ENCODE results near the gene RUNX1.

RUNX1 gene

GRCh38 chr21:34946385-34946840 is 102.7 kb downstream of the RUNX1 start:
- no peak for DNase-seq (ENCODE audit: low spot score)

- no peak for DNase-seq (ENCODE audit: low spot score)
These were observed 103.8 kb downstream of the RUNX1 start for GRCh38 chr21:34945288-34945687.

DNA sequence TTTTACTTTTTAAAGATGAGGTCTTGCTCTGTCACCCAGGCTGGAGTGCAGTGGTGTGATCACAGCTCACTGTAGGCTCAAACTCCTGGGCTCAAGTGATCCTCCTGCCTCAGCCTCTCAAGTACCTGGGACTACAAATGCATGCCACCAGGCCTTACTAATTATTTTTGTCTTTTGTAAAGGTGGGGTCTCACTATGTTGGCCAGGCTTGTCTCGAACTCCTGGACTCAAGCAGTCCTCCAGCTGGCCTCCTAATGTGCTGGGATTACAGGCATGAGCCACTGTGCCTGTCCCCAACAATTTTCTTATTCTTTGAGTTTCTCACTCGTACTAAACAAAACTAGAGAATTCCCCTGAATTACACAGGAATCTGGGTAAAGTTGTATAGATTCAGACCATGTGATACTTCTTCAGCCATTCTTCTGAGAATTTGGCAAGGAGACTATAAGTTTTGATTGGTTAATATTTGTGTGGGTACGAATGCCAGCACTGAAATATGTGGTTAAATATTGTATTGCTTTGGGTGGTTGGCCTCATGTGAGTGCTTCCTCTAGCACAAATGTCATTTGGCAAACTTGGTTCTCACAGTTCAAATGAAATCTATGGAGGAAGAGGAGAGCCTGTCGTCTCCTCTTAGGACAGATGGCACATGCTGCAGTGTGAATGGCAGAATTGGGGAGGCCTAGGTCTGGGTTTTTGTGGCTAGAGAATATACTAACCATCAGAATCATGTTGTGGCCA is 104.9 kb downstream of the RUNX1 start:
- DNase-seq (ENCODE audit: low spot score) = no peak

GRCh38 chr21:34942911-34943310 is 106.2 kb downstream of the RUNX1 start:
- no peak for DNase-seq (ENCODE audit: low spot score)

DNA sequence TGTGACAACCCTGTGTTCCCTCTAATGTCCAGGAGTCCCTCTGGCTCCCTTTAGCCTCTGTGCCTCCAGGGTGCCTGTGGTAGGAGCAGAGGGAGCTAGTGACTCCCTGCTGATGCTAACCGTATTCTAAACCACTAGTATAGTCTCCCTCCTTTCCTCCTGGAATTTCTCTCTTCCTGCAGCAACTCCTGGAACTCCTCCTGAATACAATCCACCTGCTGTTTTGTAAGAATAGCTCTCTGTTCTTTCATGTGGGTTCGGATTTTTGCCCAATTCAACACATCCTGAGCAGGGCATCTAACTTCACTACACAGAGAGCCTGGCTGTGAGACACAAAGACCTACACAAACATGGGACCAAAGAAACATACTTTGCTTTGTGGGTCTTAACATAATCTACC is 107.9 kb downstream of the RUNX1 start:
- no peak for DNase-seq (ENCODE audit: low spot score)

DNA sequence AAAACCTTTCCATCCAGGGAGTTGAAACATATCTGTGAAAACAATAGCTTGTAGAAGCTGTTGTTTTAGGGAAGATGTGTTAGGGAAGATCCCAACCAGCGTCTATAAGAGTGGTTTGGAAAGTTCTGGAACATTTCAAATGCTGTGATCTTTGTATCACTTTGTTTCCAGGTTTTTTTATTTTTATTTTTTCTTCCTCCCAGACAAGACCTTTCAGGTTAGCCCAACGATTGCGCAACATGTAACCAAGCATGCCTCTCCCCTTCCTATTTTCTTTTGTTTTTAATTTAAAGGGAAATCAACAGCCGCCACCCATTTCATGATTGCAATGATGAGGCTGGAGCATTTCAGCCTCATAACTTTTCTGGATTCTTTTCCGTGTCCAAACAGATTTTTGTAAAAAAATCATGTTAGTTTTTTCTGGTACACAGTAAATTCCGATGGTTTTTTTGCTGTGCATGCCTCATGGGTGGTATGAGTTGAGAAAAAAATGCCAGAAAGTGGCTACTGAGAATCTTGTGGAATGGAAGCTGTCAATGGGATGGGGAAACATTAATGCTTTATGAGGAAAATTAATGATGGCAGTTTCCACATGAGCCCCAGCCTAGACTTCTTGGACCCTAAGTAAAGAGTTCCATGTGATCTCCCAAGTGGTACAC is 109.3 kb downstream of the RUNX1 start:
- DNase-seq (ENCODE audit: low spot score) = no peak

DNA sequence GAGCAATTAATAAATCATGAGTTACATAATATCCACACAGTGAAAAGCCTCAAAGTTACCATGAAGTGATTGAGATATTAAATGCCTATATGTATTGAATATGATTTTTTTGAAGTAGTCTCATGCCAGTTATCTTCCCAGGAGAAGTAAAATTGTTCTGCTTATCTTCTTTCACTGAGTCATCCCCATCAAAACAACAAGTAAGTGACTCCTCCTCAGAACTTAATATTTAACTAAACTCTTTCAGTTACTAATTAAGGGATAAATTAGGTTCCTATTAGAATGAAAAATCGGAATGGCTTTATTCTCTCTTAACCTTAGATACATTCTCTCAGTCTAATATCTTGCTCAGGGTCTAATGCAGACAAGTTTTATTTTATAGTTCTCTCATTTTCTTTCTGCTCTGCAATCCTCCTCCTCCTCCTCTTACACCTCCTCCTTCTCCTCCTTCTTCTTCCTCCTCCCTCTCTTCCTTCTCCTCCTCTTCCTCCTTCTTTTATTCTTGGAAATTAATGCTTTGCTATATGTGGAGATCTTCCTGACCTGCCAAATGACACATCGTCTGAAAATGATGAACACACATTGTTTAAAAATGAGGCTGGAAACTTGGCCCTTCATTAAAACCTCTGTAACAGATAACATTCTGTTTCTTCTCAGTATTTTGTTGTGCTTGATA is 110.9 kb downstream of the RUNX1 start:
- no peak for DNase-seq (ENCODE audit: low spot score)

DNA sequence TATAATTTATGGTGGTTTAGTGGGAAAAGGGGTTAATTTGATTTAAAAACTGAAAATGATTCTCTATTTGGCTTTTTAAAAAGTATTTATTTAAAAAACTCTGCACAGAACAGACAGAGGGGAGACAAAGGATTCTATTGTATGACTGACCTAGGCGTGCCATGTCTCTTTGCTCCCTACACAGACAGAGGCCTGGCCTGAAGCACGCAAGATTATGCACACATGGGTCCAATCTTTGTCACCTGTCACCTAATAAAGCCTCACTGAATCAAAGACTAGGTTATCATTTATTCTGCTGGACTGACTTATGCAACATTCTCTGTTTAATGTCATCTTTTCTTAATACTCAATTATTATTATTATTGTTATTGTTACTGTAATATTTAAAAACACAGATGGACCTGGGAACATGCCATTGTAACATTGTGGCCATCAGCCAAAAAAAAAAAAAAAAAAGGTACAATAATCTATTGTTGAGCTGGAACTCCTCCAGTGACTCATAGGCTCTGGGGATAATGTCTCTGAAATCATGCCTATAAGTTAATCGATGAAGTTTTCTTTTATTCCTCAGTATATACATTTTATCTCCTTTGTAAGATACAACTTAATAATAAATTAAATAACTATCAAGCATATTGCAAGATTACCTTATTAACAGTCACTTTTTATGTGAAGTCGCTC is 112.1 kb downstream of the RUNX1 start:
- DNase-seq (ENCODE audit: low spot score) = peak; percentile 16

GRCh38 chr21:34936371-34936789 is 112.7 kb downstream of the RUNX1 start:
- DNase-seq (ENCODE audit: low spot score) = no peak

DNA sequence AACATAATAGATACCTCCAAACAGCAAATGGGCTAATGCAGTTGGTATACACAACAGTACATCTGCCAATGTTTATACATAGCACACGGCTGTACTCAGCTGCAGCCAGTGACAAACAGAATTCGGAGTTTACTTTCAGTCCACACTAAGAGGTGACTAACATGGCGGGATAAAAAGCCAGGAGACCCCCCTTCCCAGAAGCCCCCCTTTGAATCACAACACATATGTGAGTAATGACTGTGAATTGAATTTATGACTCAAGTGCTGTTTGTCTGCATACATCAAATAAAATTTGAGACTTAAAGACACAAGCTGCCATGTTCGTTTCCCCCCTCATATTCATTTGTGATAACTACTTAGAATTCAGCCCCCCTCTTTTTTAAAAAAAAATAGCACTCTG is 113.2 kb downstream of the RUNX1 start:
- DNase-seq (ENCODE audit: low spot score) = no peak

DNA sequence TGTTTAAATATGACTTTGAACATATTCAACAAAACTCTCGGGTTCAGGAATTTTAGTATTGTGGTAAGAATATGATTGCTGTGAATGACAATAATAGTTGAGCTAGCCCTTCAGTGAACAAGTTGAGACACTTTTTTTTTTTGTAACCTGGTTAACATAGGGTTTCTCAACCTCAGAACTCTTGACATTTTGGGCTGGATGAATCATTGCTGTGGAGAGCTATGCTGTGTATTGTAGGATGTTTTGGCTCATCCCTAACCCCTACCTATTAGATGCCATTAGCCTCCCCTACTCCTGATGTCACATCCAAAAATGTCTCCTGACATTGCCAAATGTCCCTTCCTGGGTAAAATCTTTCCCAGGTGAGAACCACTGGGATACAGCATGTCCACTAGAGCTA is 113.7 kb downstream of the RUNX1 start:
- DNase-seq (ENCODE audit: low spot score) = no peak

DNA sequence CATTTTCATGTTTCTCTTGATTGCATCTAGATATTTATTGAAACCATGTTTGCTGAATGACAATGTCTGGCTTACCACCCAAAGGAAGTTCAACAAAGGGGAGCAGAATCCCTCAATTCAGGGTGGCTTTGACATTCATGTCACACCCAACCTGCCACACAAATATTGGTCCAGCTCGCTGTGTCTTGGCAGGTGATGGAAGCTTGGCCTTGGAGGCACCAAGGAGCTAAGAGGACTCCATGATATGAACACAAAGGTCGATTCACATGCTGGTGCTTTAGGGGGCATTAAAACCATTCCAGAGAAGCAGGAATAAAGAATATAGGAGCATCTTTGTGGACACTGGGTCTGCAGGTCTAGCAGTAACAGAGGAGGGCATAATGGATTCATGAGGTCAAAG is 114.8 kb downstream of the RUNX1 start:
- DNase-seq (ENCODE audit: low spot score) = no peak

- no peak for DNase-seq (ENCODE audit: low spot score)
These were observed 115.3 kb downstream of the RUNX1 start for GRCh38 chr21:34933609-34934335.

- DNase-seq (ENCODE audit: low spot score) = no peak
These were observed 116.9 kb downstream of the RUNX1 start for GRCh38 chr21:34932233-34932632.

DNA sequence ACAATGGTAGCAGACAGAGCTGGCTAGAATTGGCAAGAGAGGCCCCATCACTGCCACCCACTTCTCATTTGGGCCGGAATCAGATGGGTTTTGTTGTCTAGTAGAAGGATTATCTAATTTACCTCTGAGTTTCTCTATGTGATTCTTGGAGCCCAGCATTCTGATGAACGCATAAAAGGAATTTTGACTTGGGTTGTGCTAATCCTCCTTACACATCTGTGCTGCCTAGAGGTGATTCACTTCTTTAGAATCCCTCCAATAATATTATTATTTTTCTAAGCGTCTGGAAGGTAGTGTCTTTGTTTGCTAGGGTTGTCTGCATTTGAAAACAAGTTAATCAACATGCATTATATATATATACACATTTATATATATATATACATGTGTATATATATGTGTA is 118.1 kb downstream of the RUNX1 start:
- DNase-seq (ENCODE audit: low spot score) = no peak

DNA sequence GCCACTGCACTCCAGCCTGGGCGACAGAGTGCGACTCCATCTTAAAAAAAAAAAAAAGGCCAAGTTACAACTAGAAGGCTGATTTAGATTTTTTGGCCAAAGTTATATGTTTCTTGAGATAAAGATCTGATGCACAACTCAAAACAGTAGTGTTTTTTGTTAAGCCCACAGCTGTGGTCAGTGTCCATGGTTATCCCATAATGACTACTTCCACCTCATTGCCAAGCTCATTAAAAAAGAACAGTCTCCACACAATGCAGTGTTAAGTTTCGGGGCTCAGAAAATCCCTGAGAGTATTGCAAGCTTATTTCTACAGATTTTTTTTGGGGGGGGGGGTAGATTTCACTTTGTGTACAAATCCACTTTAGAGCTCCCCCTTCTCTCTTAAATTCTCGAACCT is 120.5 kb downstream of the RUNX1 start:
- DNase-seq (ENCODE audit: low spot score) = no peak

GRCh38 chr21:34927992-34928391 is 121.1 kb downstream of the RUNX1 start:
- DNase-seq (ENCODE audit: low spot score) = no peak

DNA sequence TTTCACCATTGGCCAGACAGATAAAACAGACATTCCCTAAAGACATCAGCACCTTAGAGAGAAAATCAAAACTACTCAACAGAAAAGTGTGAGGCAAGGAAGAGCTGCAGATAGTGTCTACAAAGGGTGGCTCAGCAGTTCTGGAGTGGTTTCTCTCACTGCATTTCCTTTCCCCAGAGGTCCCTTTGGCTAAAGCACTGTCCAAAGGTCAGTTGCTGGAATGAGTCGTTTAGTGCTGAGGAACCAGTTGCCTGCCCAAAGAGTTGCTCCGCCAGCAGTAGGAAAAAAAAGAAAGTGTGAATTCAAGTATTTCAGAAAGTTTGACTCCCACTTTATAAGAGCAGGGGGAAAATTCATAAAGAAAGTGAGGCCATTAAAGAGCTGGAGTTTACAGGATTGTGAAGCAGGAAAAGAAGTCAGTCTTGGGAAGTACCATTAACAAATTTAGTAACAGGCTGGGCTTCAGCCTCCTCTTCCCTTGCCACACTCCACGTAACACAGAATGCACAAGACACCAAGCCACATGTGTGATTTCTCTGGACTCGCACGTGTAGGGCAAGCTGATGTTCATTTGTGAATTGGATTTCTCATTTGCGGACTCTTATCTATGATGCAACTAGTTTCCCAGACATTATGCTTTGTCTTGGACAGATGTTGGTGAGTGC is 122.2 kb downstream of the RUNX1 start:
- DNase-seq (ENCODE audit: low spot score) = no peak

DNA sequence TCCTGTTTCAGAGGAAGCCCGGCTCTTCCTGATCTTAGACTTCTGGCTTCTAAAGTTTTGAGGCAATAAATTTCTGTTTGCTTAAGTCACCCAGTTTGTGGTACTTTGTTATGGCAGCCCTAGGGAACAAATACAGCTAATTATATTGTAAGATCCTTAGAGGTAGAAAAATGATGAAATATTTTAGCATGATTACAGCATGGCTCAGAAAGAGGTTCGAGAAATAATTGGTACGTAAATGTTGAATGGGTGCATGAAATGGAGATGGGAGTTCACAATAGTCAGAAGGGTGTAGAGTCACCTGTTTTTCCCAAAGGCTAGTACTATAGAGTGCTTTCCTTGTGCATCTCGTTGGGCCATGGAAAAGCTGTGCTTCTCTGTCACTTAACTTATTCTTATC is 123.5 kb downstream of the RUNX1 start:
- no peak for DNase-seq (ENCODE audit: low spot score)

DNA sequence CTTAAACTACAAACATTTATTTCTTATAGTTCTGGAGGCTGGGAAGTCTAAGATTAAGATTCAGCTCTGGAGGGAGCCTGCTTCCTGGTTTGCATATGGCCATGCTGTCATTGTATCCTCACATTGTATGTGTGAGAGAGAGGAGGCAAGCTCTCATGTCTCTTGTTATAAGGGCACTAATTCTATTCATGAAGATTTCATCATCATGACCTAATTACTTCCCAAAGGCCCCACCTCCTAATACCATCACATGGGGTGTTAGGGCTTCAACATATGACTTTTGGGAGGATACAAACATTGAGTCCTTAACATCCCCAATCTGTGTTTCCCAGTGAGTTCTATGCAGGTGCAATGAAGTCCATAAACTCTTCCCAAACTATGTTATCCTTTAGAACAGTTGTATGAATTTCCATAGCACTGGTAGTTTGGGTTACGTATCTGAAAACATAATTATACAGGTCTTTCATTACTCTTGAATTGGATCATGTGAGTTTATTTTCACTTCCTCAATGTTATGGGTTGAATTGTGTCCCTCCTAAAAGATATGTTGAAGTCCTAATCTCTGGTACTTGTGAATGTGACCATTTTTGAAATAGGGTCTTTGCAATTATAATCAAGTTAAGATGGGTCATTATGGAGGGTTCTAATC is 124.2 kb downstream of the RUNX1 start:
- no peak for DNase-seq (ENCODE audit: low spot score)

DNA sequence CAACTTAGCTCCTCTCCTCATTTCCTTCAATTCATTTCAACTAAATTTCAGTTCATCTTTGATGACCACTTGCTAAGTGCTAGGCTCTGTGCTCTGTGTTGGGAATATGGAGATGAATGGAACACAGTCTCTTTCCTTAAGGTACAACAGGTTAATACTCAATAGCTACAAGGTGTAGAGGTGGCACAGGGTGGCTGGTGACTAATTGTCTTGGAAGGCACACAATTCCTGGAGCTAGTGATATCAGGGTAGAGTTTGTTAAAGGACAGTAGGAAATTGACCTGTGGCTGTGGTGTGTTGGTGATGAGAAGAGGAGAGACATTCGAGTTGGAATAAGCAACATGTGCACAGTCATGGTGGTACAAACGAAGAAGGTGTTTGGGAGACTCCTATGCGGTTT is 124.9 kb downstream of the RUNX1 start:
- no peak for DNase-seq (ENCODE audit: low spot score)

All from kidney capillary endothelial cell (primary cell).